GM12875 (cell line): Measurements from ENCODE around the gene ZEB2.

Experiments
- H3K4me3 ChIP-seq: one replicate; pipeline ENCODE4 v1.5.1; 2011; ENCODE audit warnings: low read depth, low read length, control low read depth
- CTCF ChIP-seq: IDR thresholded peaks from 2 replicates; pipeline ENCODE4 v1.5.1; 2011; ENCODE audit warnings: low read depth, mild to moderate bottlenecking, control low read depth, inconsistent platforms, low read length, moderate library complexity, borderline replicate concordance; ENCODE audit not compliant: insufficient read depth

Gene ZEB2

GRCh38 chr2:144445196-144445595, 74.7 kb downstream of the ZEB2 start:
- H3K4me3 ChIP-seq: no peak overlapping the region
- TF ChIP-seq CTCF: no peak

GRCh38 chr2:144443837-144444817, 75.8 kb downstream of the ZEB2 start:
- no peak overlapping the region for H3K4me3 ChIP-seq
- no peak for TF ChIP-seq CTCF

GRCh38 chr2:144441711-144442141, 78.2 kb downstream of the ZEB2 start:
- H3K4me3 ChIP-seq: no peak overlapping the region
- no peak for TF ChIP-seq CTCF

GRCh38 chr2:144439993-144440392, 79.9 kb downstream of the ZEB2 start:
- H3K4me3 ChIP-seq: no peak overlapping the region
- no peak for TF ChIP-seq CTCF

- TF ChIP-seq CTCF: no peak
- no peak overlapping the region for H3K4me3 ChIP-seq
Observed at GRCh38 chr2:144438801-144439631, 80.9 kb downstream of the ZEB2 start.

GRCh38 chr2:144437636-144438035, 82.3 kb downstream of the ZEB2 start:
- no peak for TF ChIP-seq CTCF
- no peak overlapping the region for H3K4me3 ChIP-seq
